C4-2B (cell line): ENCODE data around the gene FAM13A.
"Not testable (repeated sequence)": the region's sequence is repeated elsewhere in the genome, so short reads cannot be mapped to it uniquely, and the experiment has no call there.

Experiments used
- H3K27ac ChIP-seq: fragments of 450-650 bp; 2 replicates; pipeline ENCODE4 v1.5.1; 2017
- CTCF ChIP-seq: fragments of 450-650 bp; conservative IDR thresholded peaks from 2 replicates; pipeline ENCODE4 v1.5.1; 2017; ENCODE audit warnings: mild to moderate bottlenecking
- ZFX ChIP-seq: fragments of 450-650 bp; IDR thresholded peaks from 2 replicates; pipeline ENCODE4 v1.6.1; 2017

FAM13A gene

GRCh38 chr4:88919056-88919455, 137.9 kb downstream of the FAM13A start:
- no peak overlapping the region for H3K27ac ChIP-seq
- TF ChIP-seq ZFX, result no peak
- no peak for TF ChIP-seq CTCF

GRCh38 chr4:88913181-88913580, 143.8 kb downstream of the FAM13A start:
- H3K27ac ChIP-seq, result not testable (repeated sequence)

- no peak for TF ChIP-seq ZFX
- no peak for TF ChIP-seq CTCF
- H3K27ac ChIP-seq, result no peak overlapping the region
These were observed 145.5 kb downstream of the FAM13A start for GRCh38 chr4:88911246-88912212.

- TF ChIP-seq CTCF (no peak), ZFX (no peak)
These were observed 146.9 kb downstream of the FAM13A start for GRCh38 chr4:88910101-88910500.

GRCh38 chr4:88908521-88908920, 148.5 kb downstream of the FAM13A start:
- H3K27ac ChIP-seq, result no peak overlapping the region
- no peak for TF ChIP-seq ZFX
- TF ChIP-seq CTCF, result no peak

More at GRCh38 chr4:88910101-88910500, 146.9 kb downstream of the FAM13A start:
- H3K27ac ChIP-seq, result no peak overlapping the region

GRCh38 chr4:88908003-88908402, 149.0 kb downstream of the FAM13A start:
- no peak for TF ChIP-seq ZFX
- H3K27ac ChIP-seq, result no peak overlapping the region

GRCh38 chr4:88907478-88907877, 149.5 kb downstream of the FAM13A start:
- no peak overlapping the region for H3K27ac ChIP-seq
- TF ChIP-seq ZFX (no peak), CTCF (no peak)

GRCh38 chr4:88904240-88904639, 152.7 kb downstream of the FAM13A start:
- H3K27ac ChIP-seq, result not testable (repeated sequence)

GRCh38 chr4:88900432-88900831, 156.6 kb downstream of the FAM13A start:
- H3K27ac ChIP-seq, result no peak overlapping the region
- TF ChIP-seq ZFX, result no peak
- TF ChIP-seq CTCF, result no peak
